Neural progenitor cell (in vitro differentiated cells): Measurements from ENCODE around the gene NEK1. TPM values are rescaled to one million over a fixed set of nuclear protein-coding genes. Genes with fewer than 3 reads are reported as not detected.

Experiments used
- DNase-seq: peaks from one replicate; pipeline ENCODE4 v3.0.0-alpha.2; 2016; ENCODE audit warnings: low spot score
- H2AFZ ChIP-seq: fragments of 200-600 bp; sonication (generic); replicated peaks from 2 replicates; pipeline ENCODE4 v1.6.1; 2016; ENCODE audit warnings: antibody characterized with exemption
- H3F3A ChIP-seq: fragments of 200-600 bp; sonication (generic); 2 replicates; pipeline ENCODE4 v1.6.1; 2016; ENCODE audit warnings: antibody characterized with exemption, low read depth
- H3K27ac ChIP-seq: fragments of 200-600 bp; sonication (generic); 2 replicates; pipeline ENCODE4 v1.5.1; 2016; ENCODE audit warnings: mild to moderate bottlenecking
- H3K27me3 ChIP-seq: fragments of 200-600 bp; sonication (generic); 2 replicates; pipeline ENCODE4 v1.6.1; 2016; ENCODE audit warnings: mild to moderate bottlenecking, moderate library complexity
- H3K36me3 ChIP-seq: fragments of 200-600 bp; sonication (generic); 2 replicates; pipeline ENCODE4 v1.5.1; 2016
- H3K4me1 ChIP-seq: fragments of 200-600 bp; sonication (generic); 2 replicates; pipeline ENCODE4 v1.6.1; 2016; ENCODE audit warnings: mixed run types
- H3K4me2 ChIP-seq: fragments of 200-600 bp; sonication (generic); 2 replicates; pipeline ENCODE4 v1.6.1; 2016
- H3K4me3 ChIP-seq: fragments of 200-600 bp; sonication (generic); 2 replicates; pipeline ENCODE4 v1.5.1; 2016
- H3K79me2 ChIP-seq: fragments of 200-600 bp; sonication (generic); 2 replicates; pipeline ENCODE4 v1.6.1; 2016; ENCODE audit warnings: low read depth
- H3K9ac ChIP-seq: fragments of 200-600 bp; sonication (generic); 2 replicates; pipeline ENCODE4 v1.6.1; 2016
- H3K9me3 ChIP-seq: fragments of 200-600 bp; sonication (generic); 2 replicates; pipeline ENCODE4 v1.5.1; 2016; ENCODE audit warnings: low read depth
- H4K20me1 ChIP-seq: fragments of 200-600 bp; sonication (generic); 2 replicates; pipeline ENCODE4 v1.6.1; 2016; ENCODE audit warnings: low read depth
- H3K27ac Mint-ChIP-seq: 3 replicates; pipeline ENCODE4 v1.8.0; 2021; ENCODE audit warnings: mixed read lengths
- H3K27me3 Mint-ChIP-seq: 2 replicates; pipeline ENCODE4 v1.8.0; 2022; ENCODE audit warnings: low read depth, mild to moderate bottlenecking, inconsistent platforms, moderate library complexity, mixed read lengths; ENCODE audit not compliant: insufficient read depth
- H3K36me3 Mint-ChIP-seq: 3 replicates; pipeline ENCODE4 v1.8.0; 2021; ENCODE audit warnings: mixed read lengths
- H3K4me1 Mint-ChIP-seq: 3 replicates; pipeline ENCODE4 v1.8.0; 2021; ENCODE audit warnings: mixed read lengths
- H3K4me3 Mint-ChIP-seq: 3 replicates; pipeline ENCODE4 v1.8.0; 2021; ENCODE audit warnings: mild to moderate bottlenecking, moderate library complexity, mixed read lengths
- H3K9me3 Mint-ChIP-seq: 3 replicates; pipeline ENCODE4 v1.8.0; 2020; ENCODE audit warnings: mixed read lengths
- EZH2 ChIP-seq: fragments of 200-600 bp; sonication (generic); IDR thresholded peaks from 2 replicates; pipeline ENCODE4 v1.6.1; 2017; ENCODE audit warnings: antibody characterized with exemption, mild to moderate bottlenecking, moderate library complexity
- EZH2phosphoT487 ChIP-seq: fragments of 200-600 bp; sonication (generic); IDR thresholded peaks from 2 replicates; pipeline ENCODE4 v1.6.1; 2017; ENCODE audit warnings: antibody characterized with exemption
- total RNA-seq: library from RNA; depleted of rRNA; stranded (reverse); fragments of >200 nt; gene quantifications from 2 replicates; pipeline ENCODE4 v1.2.3, GENCODE V29; 2015; ENCODE audit warnings: low replicate concordance
- TF ChIP-seq, protein P1 (sequence below): fragments of 200-600 bp; sonication (generic); IDR thresholded peaks from 2 replicates; pipeline ENCODE4 v1.5.1; 2017; ENCODE audit warnings: antibody characterized with exemption, mild to moderate bottlenecking

Gene NEK1
- total RNA-seq, 1 donor from 2014 or later = 12.1 TPM

DNA sequence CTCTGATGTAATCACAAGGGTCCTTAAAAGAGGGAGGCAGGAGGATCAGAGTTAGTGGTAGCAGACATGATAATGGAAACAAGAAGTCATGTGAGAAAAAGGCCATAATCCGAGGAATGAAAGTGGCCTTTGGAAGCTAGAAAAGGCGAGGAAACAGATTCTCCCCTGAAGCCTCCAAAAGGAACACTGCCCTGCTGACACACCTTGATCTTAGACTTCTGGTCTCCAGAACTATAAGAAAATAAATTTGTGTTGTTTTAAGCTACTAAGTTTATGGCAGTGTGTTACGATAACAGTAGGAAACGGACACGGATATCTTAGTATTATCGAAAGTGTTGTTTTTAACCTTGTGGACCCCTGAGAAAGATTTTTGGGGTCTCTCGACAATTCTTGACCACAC, 32.4 kb upstream of the NEK1 start:
- TF ChIP-seq EZH2 (no peak), EZH2phosphoT487 (no peak)
- TF ChIP-seq, protein P1, sequence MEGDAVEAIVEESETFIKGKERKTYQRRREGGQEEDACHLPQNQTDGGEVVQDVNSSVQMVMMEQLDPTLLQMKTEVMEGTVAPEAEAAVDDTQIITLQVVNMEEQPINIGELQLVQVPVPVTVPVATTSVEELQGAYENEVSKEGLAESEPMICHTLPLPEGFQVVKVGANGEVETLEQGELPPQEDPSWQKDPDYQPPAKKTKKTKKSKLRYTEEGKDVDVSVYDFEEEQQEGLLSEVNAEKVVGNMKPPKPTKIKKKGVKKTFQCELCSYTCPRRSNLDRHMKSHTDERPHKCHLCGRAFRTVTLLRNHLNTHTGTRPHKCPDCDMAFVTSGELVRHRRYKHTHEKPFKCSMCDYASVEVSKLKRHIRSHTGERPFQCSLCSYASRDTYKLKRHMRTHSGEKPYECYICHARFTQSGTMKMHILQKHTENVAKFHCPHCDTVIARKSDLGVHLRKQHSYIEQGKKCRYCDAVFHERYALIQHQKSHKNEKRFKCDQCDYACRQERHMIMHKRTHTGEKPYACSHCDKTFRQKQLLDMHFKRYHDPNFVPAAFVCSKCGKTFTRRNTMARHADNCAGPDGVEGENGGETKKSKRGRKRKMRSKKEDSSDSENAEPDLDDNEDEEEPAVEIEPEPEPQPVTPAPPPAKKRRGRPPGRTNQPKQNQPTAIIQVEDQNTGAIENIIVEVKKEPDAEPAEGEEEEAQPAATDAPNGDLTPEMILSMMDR = no peak
- no peak for DNase-seq
- Histone ChIP-seq H4K20me1 (no peaks in the 10 kb centered on the region), H2AFZ (no peak overlapping the region), H3K27ac (no peak overlapping the region), H3K36me3 (peaks cover 7% of the 10 kb centered on the region), H3K9ac (no peak overlapping the region), H3K4me1 (no peaks in the 10 kb centered on the region), H3K4me2 (no peak overlapping the region), H3K27me3 (no peaks in the 10 kb centered on the region), H3K4me3 (no peak overlapping the region), H3F3A (no peaks in the 10 kb centered on the region), H3K79me2 (no peaks in the 10 kb centered on the region), H3K9me3 (no peaks in the 10 kb centered on the region)
- Mint-ChIP-seq H3K4me3 (no peak overlapping the region), H3K4me1 (no peaks in the 10 kb centered on the region), H3K36me3 (peaks cover 3% of the 10 kb centered on the region), H3K27me3 (no peaks in the 10 kb centered on the region), H3K9me3 (no peaks in the 10 kb centered on the region), H3K27ac (no peak overlapping the region)

DNA sequence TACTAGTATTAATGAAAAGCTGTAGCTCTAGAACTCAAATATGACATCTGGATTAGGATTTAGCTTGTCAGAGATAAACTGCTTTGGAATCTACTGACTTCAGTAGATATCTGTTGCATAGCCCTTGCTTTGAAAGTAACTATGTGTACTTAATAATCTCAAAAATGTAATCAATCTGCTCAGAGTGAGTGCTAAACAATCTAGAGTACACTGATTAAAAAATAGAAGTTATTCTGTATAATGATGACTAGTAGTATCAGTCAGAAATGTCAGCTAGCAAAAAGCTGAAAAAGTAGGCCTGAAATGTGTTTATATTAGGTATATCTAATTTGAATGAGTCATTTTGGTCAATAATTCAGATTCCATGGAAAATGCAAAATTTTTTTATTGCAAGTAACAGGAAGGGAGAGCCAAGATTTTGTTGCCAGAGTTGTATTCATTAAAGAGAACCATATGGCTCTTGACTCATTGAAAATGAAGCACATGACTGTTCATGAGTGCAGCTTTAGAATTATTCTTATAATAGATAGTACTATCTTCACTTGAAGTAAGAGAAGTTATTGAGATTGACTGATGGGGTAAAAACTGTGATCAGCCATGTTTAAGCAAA, 28.0 kb upstream of the NEK1 start:
- no peaks in the 10 kb centered on the region for H3F3A ChIP-seq
- H3K4me1 ChIP-seq = no peaks in the 10 kb centered on the region
- no peaks in the 10 kb centered on the region for H3K4me1 Mint-ChIP-seq
- TF ChIP-seq, protein P1 = no peak
- no peak for TF ChIP-seq EZH2phosphoT487
- TF ChIP-seq EZH2 = no peak
- no peaks in the 10 kb centered on the region for H3K27me3 ChIP-seq
- no peaks in the 10 kb centered on the region for H3K9me3 ChIP-seq
- H3K27ac ChIP-seq = no peak overlapping the region
- peaks cover 12% of the 10 kb centered on the region for H3K36me3 Mint-ChIP-seq
- H4K20me1 ChIP-seq = no peaks in the 10 kb centered on the region
- H3K4me3 ChIP-seq = no peak overlapping the region
- no peak overlapping the region for H3K9ac ChIP-seq
- H3K4me3 Mint-ChIP-seq = no peak overlapping the region
- peaks cover 4% of the 10 kb centered on the region for H3K36me3 ChIP-seq
- DNase-seq = no peak
- no peak overlapping the region for H2AFZ ChIP-seq
- H3K9me3 Mint-ChIP-seq = no peaks in the 10 kb centered on the region
- no peaks in the 10 kb centered on the region for H3K79me2 ChIP-seq
- no peak overlapping the region for H3K4me2 ChIP-seq
- H3K27ac Mint-ChIP-seq = no peak overlapping the region
- H3K27me3 Mint-ChIP-seq = no peaks in the 10 kb centered on the region

DNA sequence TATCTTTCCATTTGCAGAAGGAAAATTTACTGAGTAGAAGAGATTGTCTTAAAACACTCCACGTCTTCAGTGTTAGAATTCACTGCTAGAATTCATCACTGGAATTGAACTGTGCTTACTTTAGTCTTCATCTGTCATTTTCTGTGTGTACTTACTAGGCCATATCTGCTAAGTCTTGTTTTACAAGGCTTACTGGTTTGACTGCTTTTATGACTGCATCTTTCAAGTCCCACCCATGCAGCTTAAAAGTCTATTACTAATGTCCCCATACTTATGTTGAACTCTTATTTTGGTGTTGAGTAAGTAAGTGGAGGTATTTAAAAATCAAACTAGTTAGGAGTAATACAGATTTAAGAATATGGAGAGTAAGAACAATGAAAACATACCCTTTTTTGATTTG, 22.6 kb upstream of the NEK1 start:
- H3K4me3 Mint-ChIP-seq = no peak overlapping the region
- DNase-seq = no peak
- H3K9me3 Mint-ChIP-seq = peaks cover 6% of the 10 kb centered on the region
- H3K27ac Mint-ChIP-seq = no peak overlapping the region
- Histone ChIP-seq H3K4me3 (no peak overlapping the region), H3K9ac (no peak overlapping the region), H3F3A (no peaks in the 10 kb centered on the region), H3K27me3 (no peaks in the 10 kb centered on the region), H4K20me1 (no peaks in the 10 kb centered on the region), H3K27ac (no peak overlapping the region), H3K36me3 (no peaks in the 10 kb centered on the region), H3K9me3 (no peaks in the 10 kb centered on the region), H3K4me1 (no peaks in the 10 kb centered on the region), H3K79me2 (peaks cover 39% of the 10 kb centered on the region), H3K4me2 (no peak overlapping the region), H2AFZ (no peak overlapping the region)
- H3K4me1 Mint-ChIP-seq = no peaks in the 10 kb centered on the region
- H3K27me3 Mint-ChIP-seq = no peaks in the 10 kb centered on the region
- TF ChIP-seq, protein P1 = no peak
- TF ChIP-seq EZH2phosphoT487 (no peak), EZH2 (no peak)
- H3K36me3 Mint-ChIP-seq = peaks cover 21% of the 10 kb centered on the region
